GM12864 (cell line): ENCODE results near the gene PLA2G4B.

Experiments used
- DNase-seq: peaks from one replicate; pipeline ENCODE4 v3.0.0-alpha.2; 2011; ENCODE audit warnings: low read depth
- H3K4me3 ChIP-seq: 2 replicates; pipeline ENCODE4 v1.5.1; 2011; ENCODE audit warnings: mild to moderate bottlenecking, low read depth, low read length, control low read depth
- CTCF ChIP-seq: IDR thresholded peaks from 2 replicates; pipeline ENCODE4 v1.5.1; 2011; ENCODE audit warnings: low read depth, mild to moderate bottlenecking, moderate library complexity, low read length, control low read depth, inconsistent platforms; ENCODE audit errors: missing control alignments

PLA2G4B gene

GRCh38 chr15:41881550-41881919 is 42.9 kb downstream of the PLA2G4B start:
- H3K4me3 ChIP-seq = no peak overlapping the region
- DNase-seq = no peak
- TF ChIP-seq CTCF = no peak

GRCh38 chr15:41881920-41882688 is 43.5 kb downstream of the PLA2G4B start:
- H3K4me3 ChIP-seq = no peak overlapping the region
- DNase-seq = no peak
- no peak for TF ChIP-seq CTCF

- no peak overlapping the region for H3K4me3 ChIP-seq
- no peak for TF ChIP-seq CTCF
- DNase-seq = no peak
Measured at GRCh38 chr15:41882689-41883483, 44.2 kb downstream of the PLA2G4B start.

GRCh38 chr15:41883484-41883825 is 44.8 kb downstream of the PLA2G4B start:
- no peak for DNase-seq
- no peak for TF ChIP-seq CTCF

GRCh38 chr15:41884458-41884857 is 45.8 kb downstream of the PLA2G4B start:
- no peak for TF ChIP-seq CTCF
- no peak for DNase-seq
- H3K4me3 ChIP-seq = no peak overlapping the region

More at GRCh38 chr15:41883484-41883825, 44.8 kb downstream of the PLA2G4B start:
- H3K4me3 ChIP-seq = no peak overlapping the region

GRCh38 chr15:41885321-41885720 is 46.7 kb downstream of the PLA2G4B start:
- H3K4me3 ChIP-seq = no peak overlapping the region
- TF ChIP-seq CTCF = no peak
- DNase-seq = no peak
